ENCODE results near the gene POGK.
"Not testable (repeated sequence)": the region's sequence is repeated elsewhere in the genome, so short reads cannot be mapped to it uniquely, and the experiment has no call there.

The POGK gene, protein sequence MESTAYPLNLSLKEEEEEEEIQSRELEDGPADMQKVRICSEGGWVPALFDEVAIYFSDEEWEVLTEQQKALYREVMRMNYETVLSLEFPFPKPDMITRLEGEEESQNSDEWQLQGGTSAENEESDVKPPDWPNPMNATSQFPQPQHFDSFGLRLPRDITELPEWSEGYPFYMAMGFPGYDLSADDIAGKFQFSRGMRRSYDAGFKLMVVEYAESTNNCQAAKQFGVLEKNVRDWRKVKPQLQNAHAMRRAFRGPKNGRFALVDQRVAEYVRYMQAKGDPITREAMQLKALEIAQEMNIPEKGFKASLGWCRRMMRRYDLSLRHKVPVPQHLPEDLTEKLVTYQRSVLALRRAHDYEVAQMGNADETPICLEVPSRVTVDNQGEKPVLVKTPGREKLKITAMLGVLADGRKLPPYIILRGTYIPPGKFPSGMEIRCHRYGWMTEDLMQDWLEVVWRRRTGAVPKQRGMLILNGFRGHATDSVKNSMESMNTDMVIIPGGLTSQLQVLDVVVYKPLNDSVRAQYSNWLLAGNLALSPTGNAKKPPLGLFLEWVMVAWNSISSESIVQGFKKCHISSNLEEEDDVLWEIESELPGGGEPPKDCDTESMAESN

GRCh38 chr1:166838766-166839599 lies at the start of gene POGK:
POGK (plus strand) TSS chr1:166839475; CDS start chr1:166840957, 1,482 bp downstream.
- Mint-ChIP-seq H3K4me1 (peaks cover 45% of the 10 kb centered on the region), H3K27me3 (no peaks in the 10 kb centered on the region), H3K36me3 (peaks cover 36% of the 10 kb centered on the region), H3K27ac (peak within 1 kb of the TSS; percentile 96), H3K4me3 (peak within 1 kb of the TSS; percentile 87), H3K9me3 (no peaks in the 10 kb centered on the region)
- peak; percentile 98 for ATAC-seq

DNA sequence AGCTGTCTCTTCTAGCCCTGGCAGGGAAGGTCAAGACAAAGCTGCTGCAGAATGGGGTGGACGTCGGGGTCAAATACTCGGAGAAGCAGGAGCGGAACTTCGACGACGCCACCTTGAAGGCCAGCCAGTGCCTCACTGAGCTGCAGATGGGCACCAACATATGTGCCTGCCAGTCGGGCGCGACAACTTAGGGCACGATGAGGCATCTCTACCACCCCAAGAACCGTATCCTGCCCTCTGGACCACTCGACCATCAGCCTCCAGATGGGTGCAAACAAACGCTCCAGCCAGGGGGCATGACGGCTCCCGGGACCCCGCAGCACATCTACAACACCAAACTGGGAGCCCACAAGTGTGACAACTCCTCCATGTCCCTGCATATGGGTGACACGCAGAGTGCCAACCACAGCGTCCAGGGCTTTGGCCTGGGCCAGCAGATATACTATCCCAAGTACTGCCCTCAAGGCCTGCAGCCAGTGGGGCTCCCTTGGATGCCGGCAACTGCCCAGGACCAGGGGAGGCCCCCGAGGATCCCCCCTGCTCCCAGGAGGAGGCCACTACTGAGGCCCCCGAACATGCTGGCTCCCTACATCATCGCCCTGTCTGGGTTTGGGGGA lies 42.5 kb upstream of the POGK start:
- no peak overlapping the region for H3K4me3 Mint-ChIP-seq
- peaks cover 55% of the 10 kb centered on the region for H3K27me3 Mint-ChIP-seq
- no peak for ATAC-seq
- H3K27ac Mint-ChIP-seq: no peak overlapping the region
- H3K4me1 Mint-ChIP-seq: no peaks in the 10 kb centered on the region
- H3K36me3 Mint-ChIP-seq: no peaks in the 10 kb centered on the region
- H3K9me3 Mint-ChIP-seq: peaks cover 2% of the 10 kb centered on the region

GRCh38 chr1:166808952-166809351 lies 30.3 kb upstream of the POGK start:
- no peaks in the 10 kb centered on the region for H3K4me1 Mint-ChIP-seq
- ATAC-seq: no peak
- no peaks in the 10 kb centered on the region for H3K36me3 Mint-ChIP-seq
- peaks cover 26% of the 10 kb centered on the region for H3K27me3 Mint-ChIP-seq
- H3K4me3 Mint-ChIP-seq: no peak overlapping the region
- peaks cover 3% of the 10 kb centered on the region for H3K9me3 Mint-ChIP-seq
- no peak overlapping the region for H3K27ac Mint-ChIP-seq

- Mint-ChIP-seq H3K27me3 (peaks cover 26% of the 10 kb centered on the region), H3K36me3 (no peaks in the 10 kb centered on the region), H3K27ac (no peak overlapping the region), H3K4me1 (no peaks in the 10 kb centered on the region), H3K4me3 (no peak overlapping the region), H3K9me3 (peaks cover 3% of the 10 kb centered on the region)
- no peak for ATAC-seq
These were observed 27.6 kb upstream of the POGK start for GRCh38 chr1:166811691-166812090.

DNA sequence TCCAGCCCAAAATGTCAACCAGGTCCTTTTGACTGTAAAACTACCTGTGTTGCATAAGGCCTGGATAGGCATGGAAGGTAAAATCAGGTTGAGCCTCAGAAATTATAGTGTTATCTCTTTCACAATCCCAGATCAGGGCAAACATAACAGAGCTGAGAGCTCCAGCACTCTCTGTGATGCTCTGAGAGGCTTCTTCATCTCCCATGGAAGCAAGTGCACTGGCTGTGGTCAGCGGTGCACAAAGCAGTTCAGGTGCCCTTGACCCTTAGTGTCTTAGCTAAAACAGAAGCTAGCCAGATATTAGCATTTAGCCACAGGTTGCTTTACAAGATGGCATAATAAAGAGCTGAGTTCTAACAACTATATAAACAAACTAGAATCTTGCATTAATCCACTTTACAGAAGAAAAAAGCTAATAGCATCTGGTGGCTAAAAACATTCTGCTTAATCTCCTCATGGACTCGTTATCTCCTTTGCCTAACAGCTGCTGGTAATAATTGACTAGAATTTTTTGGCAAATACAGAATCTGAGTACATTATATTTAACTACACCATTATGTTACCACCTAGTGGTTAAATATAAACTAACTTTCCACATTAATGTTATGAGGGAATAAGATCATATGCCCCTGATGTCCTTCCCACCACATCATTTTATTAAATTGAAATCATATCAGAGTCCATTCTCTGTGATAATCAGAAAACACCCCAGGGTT lies 25.6 kb upstream of the POGK start:
- Mint-ChIP-seq H3K36me3 (no peaks in the 10 kb centered on the region), H3K27ac (no peak overlapping the region), H3K27me3 (peaks cover 38% of the 10 kb centered on the region), H3K4me3 (no peak overlapping the region), H3K4me1 (no peaks in the 10 kb centered on the region), H3K9me3 (peaks cover 3% of the 10 kb centered on the region)
- ATAC-seq: no peak

- H3K36me3 Mint-ChIP-seq: no peaks in the 10 kb centered on the region
- peaks cover 38% of the 10 kb centered on the region for H3K27me3 Mint-ChIP-seq
- H3K9me3 Mint-ChIP-seq: peaks cover 3% of the 10 kb centered on the region
- no peak overlapping the region for H3K27ac Mint-ChIP-seq
- H3K4me3 Mint-ChIP-seq: no peak overlapping the region
- no peaks in the 10 kb centered on the region for H3K4me1 Mint-ChIP-seq
- no peak for ATAC-seq
These were observed 24.7 kb upstream of the POGK start for GRCh38 chr1:166814611-166815010.

- Mint-ChIP-seq H3K27me3 (peaks cover 27% of the 10 kb centered on the region), H3K36me3 (no peaks in the 10 kb centered on the region), H3K4me3 (no peak overlapping the region), H3K9me3 (peaks cover 12% of the 10 kb centered on the region), H3K27ac (no peak overlapping the region), H3K4me1 (no peaks in the 10 kb centered on the region)
- no peak for ATAC-seq
These were observed 19.3 kb upstream of the POGK start for GRCh38 chr1:166819974-166820373.

- H3K4me3 Mint-ChIP-seq: no peak overlapping the region
- H3K4me1 Mint-ChIP-seq: no peaks in the 10 kb centered on the region
- no peaks in the 10 kb centered on the region for H3K36me3 Mint-ChIP-seq
- H3K27ac Mint-ChIP-seq: no peak overlapping the region
- H3K27me3 Mint-ChIP-seq: peaks cover 34% of the 10 kb centered on the region
- H3K9me3 Mint-ChIP-seq: peaks cover 17% of the 10 kb centered on the region
- no peak for ATAC-seq
These were observed 16.9 kb upstream of the POGK start for GRCh38 chr1:166822385-166822784.

DNA sequence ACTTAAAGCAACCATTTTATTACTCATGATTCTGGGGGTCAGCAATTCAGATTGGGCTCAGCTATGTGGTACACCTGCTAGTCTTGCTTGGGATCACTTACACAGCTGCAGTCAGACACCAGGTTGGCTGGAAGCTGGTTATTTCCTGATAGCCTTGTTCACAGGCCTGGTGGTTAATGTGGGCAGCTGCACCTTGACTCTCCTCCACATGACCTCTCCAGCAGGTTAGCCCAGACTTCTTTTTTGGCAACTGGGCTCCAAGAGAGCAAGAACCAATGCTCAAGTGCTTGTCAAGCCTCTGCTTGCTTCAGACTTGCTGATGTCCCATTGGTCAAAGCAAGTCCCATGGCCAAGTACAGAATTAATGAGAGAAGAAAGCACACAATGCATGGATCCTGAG lies 11.8 kb upstream of the POGK start:
- Mint-ChIP-seq H3K36me3 (no peaks in the 10 kb centered on the region), H3K4me1 (no peaks in the 10 kb centered on the region), H3K4me3 (no peak overlapping the region), H3K27me3 (peaks cover 30% of the 10 kb centered on the region), H3K9me3 (peaks cover 18% of the 10 kb centered on the region), H3K27ac (no peak overlapping the region)
- ATAC-seq: no peak

DNA sequence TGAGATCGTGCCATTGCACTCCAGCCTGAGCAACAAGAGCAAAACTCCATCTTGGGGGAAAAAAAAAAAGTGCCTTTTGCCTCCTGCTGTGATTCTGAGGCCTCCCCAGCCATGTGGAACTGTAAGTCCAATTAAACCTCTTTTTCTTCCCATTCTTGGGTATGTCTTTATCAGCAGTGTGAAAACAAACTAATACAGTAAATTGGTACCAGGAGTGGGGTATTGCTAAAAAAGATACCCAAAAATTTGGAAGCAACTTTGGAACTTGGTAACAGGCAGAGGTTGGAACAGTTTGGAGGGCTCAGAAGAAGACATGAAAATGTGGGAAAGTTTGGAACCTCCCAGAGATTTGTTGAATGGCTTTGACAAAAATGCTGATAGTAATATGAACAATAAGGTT lies 9.5 kb upstream of the POGK start:
- peaks cover 18% of the 10 kb centered on the region for H3K9me3 Mint-ChIP-seq

DNA sequence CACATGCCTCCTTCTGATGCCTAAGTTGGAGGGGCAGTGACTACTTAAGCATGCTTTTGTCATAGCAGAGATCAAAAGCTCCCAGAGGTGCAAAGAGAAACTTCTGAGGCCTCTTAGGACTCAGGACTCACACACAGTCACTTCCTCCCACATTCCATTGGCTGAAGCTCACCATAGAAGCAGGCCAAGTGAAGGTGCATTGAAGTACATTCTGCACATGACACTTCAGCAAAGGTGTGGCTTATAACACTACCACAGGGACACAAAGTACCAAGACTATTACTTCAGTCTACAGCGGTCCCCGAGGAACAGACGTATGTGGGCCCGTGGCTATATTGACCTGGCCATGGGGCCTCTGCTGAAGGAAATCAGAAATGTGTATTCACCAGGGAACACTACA lies 2.5 kb upstream of the POGK start:
- Mint-ChIP-seq H3K9me3 (no peaks in the 10 kb centered on the region), H3K4me3 (no peak overlapping the region), H3K4me1 (peaks cover 31% of the 10 kb centered on the region), H3K27ac (no peak overlapping the region), H3K36me3 (peaks cover 14% of the 10 kb centered on the region), H3K27me3 (peaks cover 12% of the 10 kb centered on the region)
- ATAC-seq: no peak

More for the DNA sequence above, 9.5 kb upstream of the POGK start:
- not testable (repeated sequence) for ATAC-seq, H3K27ac Mint-ChIP-seq, H3K4me1 Mint-ChIP-seq, H3K36me3 Mint-ChIP-seq, H3K4me3 Mint-ChIP-seq
- H3K27me3 Mint-ChIP-seq: peaks cover 31% of the 10 kb centered on the region

GRCh38 chr1:166839600-166840308 lies 479 bp downstream of the POGK start:
- H3K27ac Mint-ChIP-seq: peak overlapping the region; percentile 96
- peak overlapping the region; percentile 83 for H3K4me3 Mint-ChIP-seq
- ATAC-seq: peak; percentile 65
- peaks cover 44% of the 10 kb centered on the region for H3K36me3 Mint-ChIP-seq
- no peaks in the 10 kb centered on the region for H3K27me3 Mint-ChIP-seq
- H3K4me1 Mint-ChIP-seq: peaks cover 53% of the 10 kb centered on the region
- no peaks in the 10 kb centered on the region for H3K9me3 Mint-ChIP-seq

DNA sequence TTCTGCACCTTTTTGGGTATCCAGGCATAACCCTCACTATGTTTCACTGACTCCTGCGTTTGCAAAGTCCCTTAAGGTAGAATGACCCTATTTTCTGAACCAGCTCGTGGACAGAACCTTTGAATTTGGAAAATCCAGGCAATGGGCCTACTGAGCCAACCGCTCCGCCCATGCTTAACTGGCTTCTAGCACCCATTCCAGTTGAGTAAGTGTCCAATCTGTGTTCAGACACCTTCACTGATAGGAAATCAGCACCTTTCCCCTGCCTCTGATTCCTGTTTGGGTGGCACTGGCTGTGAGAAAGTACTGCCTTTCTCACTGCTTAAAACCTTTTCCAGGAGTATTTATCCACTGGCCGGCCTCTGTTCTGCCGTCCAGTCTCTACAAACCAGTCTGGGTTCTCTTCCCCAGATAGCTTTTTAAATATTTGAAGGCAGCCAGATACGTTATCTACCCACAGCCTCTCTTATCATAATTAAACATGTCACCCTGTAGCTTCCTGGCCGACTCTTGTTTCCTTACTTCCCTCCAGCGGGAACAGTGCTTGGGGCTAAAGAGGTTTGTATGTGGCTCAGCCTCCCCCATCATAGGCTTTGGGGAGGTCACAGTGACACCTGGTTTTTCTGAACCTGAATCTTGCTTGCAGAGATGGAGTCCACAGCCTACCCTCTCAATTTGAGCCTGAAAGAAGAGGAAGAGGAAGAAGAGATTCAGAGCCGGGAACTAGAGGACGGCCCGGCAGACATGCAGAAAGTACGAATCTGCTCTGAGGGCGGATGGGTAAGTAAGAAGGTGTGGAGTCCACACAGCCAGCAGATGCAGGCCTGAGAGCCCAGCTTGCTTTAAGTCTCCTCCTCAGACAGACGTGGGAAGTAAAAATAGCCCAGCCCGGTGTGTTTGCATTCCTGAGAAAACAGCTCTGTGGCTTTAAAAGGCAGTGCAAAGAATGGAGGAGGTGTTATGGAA lies 1.3 kb downstream of the POGK start:
- H3K27ac Mint-ChIP-seq: peak overlapping the region; percentile 96
- ATAC-seq: no peak
- no peaks in the 10 kb centered on the region for H3K9me3 Mint-ChIP-seq
- no peaks in the 10 kb centered on the region for H3K27me3 Mint-ChIP-seq
- peak overlapping the region; percentile 83 for H3K4me3 Mint-ChIP-seq
- peaks cover 59% of the 10 kb centered on the region for H3K4me1 Mint-ChIP-seq
- peaks cover 51% of the 10 kb centered on the region for H3K36me3 Mint-ChIP-seq

All from stimulated activated memory B cell treated with anti-CD40 and anti-IgM and Interleukin-4, amounts not matched to agents 10 μg/mL and 1 μg/mL and 100 μg/mL, for 72 hours (primary cell).